Endothelial cell of hepatic sinusoid (primary cell): ENCODE results near the gene RASIP1.
"Not testable (repeated sequence)": the region's sequence is repeated elsewhere in the genome, so short reads cannot be mapped to it uniquely, and the experiment has no call there.

Source experiments
- in situ Hi-C: cut with HindIII; loops from 2 replicates; pipeline ENCODE4 v1.10.0; 2017; ENCODE audit warnings: low sequenced_read_pairs

The RASIP1 gene

DNA sequence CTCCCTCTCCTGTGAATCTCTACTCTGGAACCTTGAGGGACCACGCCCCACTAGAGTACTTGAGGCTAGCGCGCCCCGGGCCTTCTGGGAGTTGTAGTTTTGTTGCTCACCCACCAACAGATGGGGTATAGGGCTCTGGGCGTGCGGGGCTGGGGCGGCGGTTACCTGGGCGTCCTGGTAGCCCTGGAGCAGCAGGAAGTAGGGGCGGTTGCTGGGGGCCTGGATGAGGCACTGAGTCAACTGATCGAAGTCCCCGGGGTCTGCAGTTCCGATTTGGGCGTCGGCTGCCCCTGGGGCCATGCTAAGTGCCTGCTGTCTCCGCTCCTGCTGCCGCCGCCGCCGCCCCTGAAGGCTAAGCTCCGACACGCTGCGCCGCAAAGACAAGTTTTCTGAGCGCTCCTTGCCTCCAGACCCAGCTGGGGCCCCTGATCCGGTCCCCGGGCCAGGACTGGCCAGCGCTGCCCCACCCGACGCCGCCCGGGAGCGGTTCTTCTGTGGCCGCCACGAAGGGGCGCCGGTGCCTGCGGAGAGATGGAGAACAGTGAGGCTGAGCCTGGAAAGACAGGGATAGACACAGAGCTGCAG lies 5.3 kb downstream of the RASIP1 start:
- in situ Hi-C loops, result no loop called here

DNA sequence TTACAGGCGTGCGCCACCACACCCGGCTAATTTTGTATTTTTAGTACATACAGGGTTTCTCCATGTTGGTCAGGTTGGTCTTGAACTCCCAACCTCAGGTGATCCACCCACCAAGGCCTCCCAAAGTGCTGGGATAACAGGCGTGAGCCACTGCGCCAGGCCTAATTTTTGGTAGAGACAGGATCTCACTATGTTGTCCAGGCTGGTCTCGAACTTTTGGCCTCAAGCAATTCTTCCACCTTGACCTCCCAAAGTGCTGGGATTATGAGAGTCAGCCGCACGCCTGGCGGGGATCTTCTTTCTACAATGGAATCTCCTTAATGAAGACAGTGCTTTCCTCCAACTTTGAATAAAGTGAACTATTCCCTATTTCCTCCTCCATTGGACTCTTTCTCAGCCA lies 5.8 kb downstream of the RASIP1 start:
- in situ Hi-C loops, result no loop called here

DNA sequence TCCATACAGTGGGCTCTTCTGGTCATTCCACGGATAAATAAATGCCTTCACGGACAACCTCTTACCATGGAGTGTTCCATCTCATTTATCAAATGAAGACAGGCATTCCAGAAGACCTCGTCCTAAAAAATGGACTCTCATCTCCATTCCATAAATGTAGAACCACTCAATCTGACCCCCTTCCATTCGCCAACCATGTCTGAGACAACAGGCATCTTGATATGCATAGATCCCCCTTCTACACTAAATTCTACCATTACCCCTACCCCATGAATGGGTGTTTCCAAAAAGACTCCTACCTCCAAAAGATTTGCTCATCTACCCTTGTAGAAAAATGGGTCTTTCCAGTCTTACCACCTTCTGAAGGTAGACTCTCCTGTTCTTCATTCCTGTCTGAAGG lies 9.0 kb downstream of the RASIP1 start:
- in situ Hi-C loops, result no loop called here

DNA sequence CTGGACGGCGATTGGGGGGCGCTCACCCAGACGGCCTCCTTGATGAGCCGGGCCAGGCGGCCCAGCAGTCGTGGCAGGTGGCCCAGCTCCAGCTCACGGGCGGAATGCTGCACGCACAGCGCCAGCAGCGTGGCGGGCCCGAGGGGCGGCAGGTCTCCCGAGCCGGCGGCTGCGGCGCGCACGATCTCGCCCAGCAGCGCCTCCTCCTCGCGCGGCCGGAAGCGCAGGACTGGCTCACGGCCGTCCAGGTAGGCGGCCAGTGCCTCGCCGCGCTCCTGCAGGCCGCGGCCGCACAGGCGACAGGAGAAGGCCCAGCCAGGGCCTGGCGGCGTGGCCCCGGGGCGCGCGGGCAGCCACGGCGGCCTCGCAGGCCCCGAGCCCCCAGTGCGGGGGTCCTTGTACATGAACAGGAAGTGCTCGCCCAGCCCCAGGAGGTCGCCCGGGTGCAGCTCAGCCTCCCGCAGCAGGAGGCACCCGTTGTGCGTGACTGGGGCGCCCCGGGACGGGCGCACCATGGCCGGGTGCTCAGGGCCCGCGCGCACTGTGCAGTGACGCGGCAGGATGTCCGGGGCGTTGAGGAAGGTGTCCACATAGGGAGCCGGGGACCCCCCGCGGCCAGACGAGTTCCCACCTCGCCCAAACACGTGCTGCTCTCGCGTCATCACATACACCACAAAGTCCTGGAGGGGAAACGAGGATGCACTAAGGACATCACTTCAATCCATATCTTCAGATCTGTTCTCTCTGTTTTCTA lies 11.3 kb downstream of the RASIP1 start:
- in situ Hi-C loops, result no loop called here

DNA sequence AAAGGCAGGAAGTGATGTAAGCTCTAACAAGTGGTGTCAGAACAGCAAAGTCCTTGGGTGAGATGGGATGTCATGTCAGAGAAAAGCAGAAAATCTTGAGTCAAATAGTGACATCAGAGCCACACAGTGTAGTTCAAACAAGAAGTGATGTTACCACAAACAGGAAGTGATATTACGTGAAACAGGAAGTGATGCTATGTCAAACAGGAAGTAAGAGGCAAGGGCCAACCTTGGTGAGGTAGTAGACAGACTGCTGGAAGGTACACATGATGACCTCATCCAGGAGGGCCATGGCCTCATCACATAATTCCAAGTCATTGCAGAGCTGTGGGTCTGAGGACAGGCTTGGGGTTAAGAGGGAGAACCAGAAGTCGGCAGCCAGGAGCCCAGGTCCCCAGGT lies 13.9 kb downstream of the RASIP1 start:
- in situ Hi-C loops, result no loop called here

DNA sequence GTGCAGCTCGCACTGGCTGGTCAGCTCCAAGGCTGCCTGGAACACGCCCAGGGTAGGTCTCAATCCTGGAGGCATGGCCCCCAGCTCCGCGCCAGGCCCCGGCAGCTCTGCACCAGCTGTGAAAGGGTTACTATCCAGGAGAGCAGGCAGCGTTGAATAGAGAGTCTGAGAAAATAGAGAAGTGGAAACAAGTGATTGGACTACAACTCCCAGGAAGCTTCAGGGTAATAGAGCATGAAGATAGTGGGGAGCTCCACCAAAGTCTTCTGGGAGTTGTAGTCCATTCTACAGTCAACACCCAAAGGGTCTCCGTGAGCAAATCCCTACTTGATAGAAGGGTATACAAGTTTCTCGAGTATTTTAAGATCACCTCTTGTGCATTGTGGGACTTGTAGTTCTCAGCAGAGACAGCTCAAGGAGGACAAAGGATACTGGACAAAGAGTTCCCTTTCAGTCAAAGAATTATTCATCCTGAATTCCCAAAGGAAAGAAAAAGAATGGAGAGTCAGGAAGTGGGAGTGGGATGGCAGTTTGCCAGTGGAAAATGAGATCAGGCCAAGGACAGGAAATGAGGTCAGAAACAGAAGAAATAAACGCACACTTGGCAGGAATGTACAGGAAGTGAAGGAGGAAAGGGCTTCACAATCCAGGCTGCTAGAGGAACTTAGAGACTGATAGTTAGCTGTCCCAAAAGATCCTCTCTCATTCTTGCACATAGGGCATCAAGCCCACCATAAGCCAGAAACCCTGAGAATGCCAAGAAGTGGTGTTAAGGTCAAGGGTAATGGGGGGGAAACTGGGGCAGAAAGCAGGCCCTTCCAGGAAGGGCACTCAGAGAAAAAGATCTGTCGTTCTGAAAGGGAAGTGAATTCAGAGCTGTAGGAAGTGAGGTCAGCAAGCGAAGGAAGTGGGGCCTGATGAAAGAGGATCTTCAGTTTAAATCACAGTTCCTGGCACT lies 15.3 kb downstream of the RASIP1 start:
- in situ Hi-C loops, result loop anchor here (5.0 kb wide), 2 partner anchors 87 to 93 kb away; partner anchors contain the start of gene BCAT2

DNA sequence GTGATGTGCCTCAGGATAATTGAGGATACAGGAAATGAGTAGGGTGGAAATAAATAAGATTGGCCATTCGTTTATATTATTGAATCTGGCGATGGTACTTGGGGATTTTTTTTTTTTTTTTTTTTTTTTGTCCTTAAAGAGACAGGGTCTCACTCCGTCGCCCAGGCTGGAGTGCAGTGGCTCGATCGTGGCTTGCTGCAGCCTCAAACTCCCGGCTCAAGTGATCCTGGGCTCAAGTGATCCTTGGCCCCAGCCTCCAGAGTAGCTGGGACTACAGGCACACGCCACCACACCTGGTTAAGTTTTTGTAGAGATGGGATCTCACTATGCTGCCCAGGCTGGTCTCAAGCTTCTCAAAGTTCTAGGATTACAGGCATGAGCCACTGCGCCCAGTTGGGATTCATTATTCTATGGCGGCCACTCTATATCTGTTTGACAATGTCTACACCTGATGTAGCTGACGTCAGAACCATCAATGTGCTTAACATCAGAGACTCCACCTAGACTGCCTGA lies 18.2 kb downstream of the RASIP1 start:
- in situ Hi-C loops, result loop anchor here (5.0 kb wide), 2 partner anchors 90 kb away; partner anchors contain the start of gene BCAT2

DNA sequence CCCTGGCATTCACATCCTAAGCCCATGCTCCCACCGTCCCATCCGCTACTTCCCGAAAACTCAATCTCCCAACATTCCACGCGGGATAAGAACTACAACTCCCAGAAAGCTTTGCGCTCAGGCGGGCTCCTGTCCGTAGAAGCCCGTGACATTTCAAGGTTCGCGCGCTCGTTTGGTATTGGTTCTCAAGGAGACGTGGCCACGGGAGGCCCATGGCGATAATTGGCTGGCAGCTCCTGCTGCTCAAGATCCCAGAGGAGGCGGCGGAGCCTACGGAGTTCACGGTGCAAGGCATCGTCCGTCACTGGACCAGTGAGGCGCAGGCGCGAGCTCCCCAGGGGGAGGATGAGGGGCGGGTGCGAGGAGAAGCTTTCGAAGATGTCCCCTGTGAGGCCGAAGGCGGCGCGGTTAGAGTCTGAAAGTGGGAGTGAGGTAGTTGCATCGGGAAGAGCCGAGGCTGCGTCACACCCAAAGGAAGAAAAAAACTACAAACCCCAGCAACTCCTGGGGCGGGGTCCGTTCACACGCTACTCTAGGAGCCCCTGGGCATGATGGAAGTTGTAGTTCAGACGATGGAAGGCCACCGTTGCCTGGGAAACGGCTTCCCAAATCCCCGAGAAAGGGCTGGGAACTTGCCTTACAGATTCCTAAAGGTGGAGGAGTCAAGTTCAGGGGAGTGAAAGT lies 19.7 kb downstream of the RASIP1 start:
- in situ Hi-C loops, result loop anchor here (5.0 kb wide), 2 partner anchors 88 to 92 kb away; partner anchors contain the start of gene BCAT2

DNA sequence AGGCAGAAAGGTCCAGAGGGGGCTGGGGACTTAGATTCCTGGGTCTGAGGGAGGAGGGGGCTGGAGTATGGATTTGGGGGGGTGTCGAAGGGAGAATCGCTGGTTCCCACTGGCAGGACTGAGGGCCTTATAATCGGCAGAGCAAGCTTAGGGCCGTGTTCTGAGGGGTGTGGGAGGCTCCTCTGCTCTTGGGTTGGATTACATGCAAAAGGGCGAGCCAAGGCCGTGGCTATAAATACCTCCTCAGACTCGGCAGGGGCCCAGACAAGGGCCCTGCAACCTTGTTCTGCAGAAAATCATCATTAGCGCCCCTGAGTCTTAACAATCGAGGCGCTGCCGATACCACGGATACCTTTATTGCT lies 20.2 kb downstream of the RASIP1 start:
- in situ Hi-C loops, result loop anchor here (5.0 kb wide), 2 partner anchors 88 to 92 kb away; partner anchors contain the start of gene BCAT2

DNA sequence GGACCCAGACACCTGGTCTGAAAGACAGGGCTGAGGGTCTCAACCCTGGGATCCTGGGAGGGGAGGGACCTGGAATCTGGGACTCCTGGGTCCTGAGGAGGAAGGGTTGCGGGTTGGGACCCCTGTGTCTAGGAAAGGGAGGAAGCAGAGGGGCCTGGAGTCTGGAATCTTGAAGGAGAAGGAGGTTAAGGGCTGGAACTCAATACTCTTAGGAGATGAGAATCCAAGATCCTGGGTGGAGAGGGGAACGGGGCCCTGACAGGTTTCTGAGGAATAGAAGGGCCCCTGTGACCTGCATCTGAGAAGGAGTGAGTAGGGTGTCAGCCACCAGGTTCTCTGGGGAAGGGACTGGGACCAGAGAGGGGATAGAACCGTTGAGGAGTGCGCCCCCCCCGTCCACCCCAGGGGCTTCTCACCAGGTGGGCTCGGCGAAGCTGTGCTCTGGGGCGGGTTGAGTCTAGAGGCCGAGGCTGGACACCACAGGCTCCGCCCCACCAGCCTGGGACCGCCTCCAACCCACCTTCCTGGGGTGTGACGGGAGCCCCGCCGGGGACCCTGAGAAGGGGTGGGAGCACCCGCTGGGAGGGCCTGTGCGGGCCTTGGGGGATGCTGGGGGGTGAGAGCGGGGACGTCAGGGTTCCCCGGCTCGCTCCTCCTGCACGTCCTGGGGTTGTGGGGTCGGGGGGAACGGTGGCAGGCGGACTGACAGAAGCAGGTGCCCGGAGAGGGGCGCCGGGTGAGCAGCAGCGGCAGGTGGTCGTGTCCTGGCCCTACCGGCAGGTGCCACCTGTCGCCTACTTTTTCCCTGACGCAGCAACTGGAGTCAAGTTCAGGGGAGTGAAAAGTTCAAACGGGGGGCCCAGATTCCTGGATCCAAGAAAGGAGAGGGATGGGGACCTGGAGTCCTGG lies 20.9 kb downstream of the RASIP1 start, which contains the start of gene MAMSTR:
TSS of gene MAMSTR (minus strand) at position 463 of the 909 bp plus-strand sequence. CDS start 694 bp downstream, outside the sequence.
- in situ Hi-C loops, result loop anchor here (5.0 kb wide), 2 partner anchors 87 to 93 kb away; partner anchors contain the start of gene BCAT2

DNA sequence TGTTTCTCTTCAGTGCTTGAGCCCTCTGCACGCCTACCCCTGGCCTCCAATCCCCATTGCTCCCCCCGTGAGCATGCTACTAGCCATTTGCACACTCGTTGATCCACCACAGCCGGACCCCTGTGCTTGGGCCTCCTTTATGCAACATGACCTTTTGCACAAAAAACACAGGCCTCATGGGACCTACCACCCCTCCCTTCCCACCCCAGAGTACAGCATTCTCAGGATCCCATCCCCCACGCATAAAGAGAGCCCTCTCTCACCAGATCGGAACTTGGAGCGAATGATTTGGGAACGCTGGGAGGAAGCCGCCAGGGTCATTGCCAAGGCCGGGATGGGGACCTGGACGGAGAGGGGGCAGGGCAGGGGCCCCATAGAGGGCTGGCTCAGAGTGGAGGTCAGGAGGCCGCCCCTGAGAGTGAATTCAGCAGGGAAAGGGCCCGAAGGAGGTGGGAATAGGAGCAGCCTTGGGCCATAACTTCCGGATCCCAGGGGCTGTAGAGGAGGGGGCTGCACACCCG lies 21.6 kb downstream of the RASIP1 start:
- in situ Hi-C loops, result no loop called here

DNA sequence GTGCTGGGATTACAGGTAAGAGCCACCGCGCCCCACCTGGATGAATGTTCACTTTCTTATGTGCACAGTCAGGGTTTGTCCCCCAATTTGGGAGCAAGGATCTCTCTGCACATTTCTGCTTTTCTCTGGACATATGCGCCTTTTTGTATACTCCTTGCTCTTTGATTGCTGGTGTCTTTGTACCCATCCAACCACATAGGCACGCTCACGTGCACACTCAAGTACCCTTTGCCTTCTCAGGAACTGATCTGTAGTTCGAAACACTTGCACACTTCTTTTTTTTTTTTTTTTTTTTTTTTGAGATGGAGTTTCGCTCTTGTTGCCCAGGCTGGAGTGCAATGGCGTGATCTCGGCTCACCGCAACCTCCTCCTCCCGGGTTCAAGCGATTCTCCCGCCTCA lies 22.3 kb downstream of the RASIP1 start:
- in situ Hi-C loops, result not testable (repeated sequence)

DNA sequence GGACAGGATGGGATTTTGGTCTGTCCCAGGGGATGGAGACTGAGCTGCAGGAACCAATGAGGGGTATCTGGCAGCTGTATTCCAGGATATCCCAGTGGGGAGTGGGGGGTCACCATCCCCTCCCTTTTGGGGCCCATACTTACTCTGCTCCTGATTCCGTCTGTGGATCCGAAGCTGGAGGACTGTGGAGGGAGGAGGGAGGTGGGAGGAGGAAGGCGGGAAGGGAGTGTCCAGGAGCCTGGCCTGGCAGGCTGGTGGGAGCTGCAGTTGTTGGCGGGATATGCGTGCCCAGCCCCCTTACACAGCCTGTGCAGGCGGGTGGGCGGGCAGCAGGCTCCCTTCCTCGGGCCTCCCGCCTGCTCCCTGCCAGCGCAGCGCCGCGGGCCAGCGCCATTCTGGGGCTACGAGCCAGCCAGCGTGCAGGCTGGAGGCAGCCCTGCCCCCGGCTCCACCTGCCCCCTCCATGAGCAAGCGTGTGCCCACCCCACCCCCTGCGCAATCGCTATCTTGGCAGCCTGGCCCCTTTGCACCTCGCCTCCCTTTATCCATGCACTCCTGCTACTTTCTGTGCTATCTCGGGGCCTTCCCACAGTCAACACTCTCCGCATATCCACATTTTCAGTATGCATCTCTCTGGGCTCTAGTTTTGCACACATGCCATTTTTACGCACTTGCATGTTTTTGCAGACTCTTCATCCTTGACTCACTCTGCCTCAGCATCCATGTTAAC lies 23.7 kb downstream of the RASIP1 start:
- in situ Hi-C loops, result no loop called here

DNA sequence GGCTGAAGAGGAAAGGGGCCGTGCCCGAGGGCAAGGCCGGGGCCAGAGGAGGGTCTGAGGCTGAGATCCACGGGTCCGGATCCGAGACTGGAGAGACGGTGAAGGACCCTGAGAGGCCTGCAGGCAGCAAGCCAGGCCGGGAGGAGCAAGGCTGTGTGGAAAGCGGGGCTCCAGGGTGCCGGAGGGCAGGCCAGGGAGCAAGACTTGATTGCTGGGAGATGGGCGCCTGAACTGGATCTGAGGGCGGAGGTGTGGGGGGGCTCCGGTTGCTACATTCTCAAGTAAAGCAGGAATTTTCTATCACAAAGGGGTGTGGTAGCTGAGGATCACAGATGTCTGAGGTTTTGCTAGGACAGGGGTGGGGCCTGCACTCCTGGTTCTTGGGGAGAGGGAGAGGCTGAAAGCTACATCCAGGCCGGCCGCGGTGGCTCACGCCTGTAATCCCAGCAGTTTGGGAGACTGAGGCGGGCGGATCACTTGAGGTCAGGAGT lies 24.7 kb downstream of the RASIP1 start:
- in situ Hi-C loops, result no loop called here

DNA sequence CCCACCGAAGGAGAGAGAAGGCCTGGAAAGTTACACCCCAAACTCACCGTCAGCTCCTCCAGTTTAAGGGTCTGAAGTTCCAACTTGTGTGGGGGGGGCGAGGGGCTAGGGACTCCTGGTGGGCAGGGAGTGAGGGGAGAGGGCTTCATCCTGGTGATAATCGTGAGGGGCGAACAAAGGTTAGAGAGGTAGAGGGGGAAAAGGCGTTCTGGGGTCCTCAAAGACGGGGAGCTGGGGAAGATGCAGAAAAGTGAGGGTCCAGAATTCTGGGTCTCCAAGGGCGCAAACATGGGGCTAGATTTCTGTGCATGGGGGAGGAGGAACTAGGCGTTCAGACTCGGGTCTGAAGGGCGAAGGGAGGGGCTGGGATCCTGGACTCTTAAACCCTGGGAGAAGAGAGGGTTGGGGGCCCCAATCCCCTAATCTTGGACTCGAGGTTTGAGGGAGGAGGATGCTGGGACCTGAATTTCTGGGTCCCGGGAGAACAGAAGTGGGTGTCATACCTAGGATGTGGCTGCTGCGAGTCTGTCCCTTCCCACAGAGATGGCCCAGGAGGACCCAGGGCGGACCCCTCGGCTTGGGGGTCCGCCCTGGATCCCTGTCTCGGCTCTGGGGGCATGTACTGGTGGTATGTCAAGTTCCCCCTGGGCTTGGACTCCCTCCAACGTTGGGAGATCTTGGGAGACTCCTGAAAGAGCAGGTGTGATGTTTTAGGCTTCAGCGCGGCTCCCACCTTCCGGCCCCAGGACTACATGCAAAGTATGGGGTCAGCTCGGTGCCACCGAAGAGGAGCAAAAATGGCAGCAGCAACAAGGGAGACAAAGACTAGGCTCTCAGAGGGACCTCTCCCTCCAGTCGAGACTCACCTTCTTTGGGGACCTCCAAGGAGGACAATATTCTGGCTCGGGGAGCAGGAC lies 25.4 kb downstream of the RASIP1 start:
- in situ Hi-C loops, result no loop called here

DNA sequence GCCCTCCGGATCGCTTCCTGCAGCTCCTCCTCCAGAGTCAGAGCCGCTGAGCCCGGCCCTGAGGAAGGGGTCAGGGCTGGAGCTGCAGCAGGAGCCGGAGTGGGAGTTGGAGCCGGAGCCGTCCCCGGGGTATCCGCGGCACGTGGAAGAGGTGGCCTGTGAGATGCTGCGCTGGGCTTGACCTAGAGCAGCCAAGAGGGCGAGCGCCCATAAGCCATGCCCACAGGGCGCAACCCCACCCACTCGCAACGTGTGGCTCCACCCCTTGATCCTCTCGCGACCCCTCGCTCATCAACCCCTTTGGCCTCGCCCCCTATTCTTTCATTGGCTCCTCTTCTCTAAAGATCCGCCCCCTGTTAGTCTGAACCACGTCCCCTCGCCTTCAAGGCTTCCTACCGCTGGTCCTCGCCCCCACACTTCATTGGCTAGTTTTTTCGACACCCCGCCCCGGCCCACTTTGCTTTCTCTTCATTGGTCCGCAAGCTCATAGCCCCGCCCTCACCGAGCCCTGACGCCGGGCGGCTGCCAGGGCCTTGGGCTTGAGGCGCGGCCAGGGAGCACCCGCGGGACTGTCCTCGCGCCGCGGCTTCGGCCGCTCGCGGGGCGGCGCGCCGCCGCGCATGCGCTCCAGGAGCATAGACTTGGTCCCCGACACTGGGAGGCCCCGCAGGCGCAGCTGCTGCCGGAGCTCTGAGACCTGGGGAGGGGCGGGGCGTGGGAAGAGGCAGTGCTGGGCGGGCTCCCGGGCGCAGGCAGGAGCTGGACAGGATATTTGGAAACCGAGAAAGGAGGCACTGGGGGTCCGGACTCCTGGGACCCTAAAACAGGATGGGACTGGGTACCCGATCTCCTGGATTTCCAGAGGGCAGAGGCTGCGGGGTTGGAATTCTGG lies 26.3 kb downstream of the RASIP1 start:
- in situ Hi-C loops, result no loop called here
